ENCODE data around the gene CFAP74. TPM values are rescaled to one million over a fixed set of nuclear protein-coding genes. Genes with fewer than 3 reads are reported as not detected.

Gene CFAP74
- total RNA-seq, 4 donors from 2014 or later: not detected

DNA sequence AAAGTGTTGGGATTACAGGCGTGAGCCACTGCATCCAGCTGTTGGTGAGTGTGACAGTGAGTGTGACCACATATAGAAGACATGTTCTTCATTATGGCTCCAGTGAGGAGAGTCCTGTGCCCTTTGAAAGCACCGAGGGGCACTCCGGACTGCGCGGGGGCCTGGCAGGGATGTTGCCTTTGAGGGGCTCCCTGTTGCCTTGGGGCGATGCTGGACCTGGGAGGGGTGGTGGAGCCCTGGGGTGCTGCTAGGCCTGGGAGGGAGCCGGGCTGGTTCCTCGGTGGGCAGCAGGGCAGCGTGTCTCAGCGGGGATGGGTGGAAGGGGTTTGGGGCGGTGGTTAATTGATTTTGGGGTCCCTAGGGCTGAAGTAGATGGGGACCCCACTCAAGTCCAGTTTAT is 25.5 kb downstream of the CFAP74 start:
- 43 to 89% methylated on average over 4 to 11 of the region's 11 CpGs for WGBS, 2 donors (ENCODE audit: low coverage in 1 of 2)
- intact Hi-C loops (cut with DNase I; ENCODE audit: low total_unique reads): no loop called here
- Histone ChIP-seq H3K27ac (no peak overlapping the region), H3K4me3 (no peak overlapping the region), H3K4me1 (no peaks in the 10 kb centered on the region), H3K9me3 (no peaks in the 10 kb centered on the region), H3K36me3 (no peaks in the 10 kb centered on the region), H3K27me3 (peaks cover 3% of the 10 kb centered on the region)
- no peak for TF ChIP-seq POLR2A (IDR thresholded peaks at IDR 0.05)
- TF ChIP-seq, protein P1, sequence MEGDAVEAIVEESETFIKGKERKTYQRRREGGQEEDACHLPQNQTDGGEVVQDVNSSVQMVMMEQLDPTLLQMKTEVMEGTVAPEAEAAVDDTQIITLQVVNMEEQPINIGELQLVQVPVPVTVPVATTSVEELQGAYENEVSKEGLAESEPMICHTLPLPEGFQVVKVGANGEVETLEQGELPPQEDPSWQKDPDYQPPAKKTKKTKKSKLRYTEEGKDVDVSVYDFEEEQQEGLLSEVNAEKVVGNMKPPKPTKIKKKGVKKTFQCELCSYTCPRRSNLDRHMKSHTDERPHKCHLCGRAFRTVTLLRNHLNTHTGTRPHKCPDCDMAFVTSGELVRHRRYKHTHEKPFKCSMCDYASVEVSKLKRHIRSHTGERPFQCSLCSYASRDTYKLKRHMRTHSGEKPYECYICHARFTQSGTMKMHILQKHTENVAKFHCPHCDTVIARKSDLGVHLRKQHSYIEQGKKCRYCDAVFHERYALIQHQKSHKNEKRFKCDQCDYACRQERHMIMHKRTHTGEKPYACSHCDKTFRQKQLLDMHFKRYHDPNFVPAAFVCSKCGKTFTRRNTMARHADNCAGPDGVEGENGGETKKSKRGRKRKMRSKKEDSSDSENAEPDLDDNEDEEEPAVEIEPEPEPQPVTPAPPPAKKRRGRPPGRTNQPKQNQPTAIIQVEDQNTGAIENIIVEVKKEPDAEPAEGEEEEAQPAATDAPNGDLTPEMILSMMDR (IDR thresholded peaks at IDR 0.05): no peak
- TF ChIP-seq POLR2AphosphoS5 (IDR thresholded peaks at IDR 0.05): no peak
- DNase-seq: no peak
- in situ Hi-C loops (cut with MboI; ENCODE audit: low pct_ligation_motif_present in 1 of 4, low pct_unique_long_range_greater_than_20kb in 1 of 4, low sequenced_read_pairs in 3 of 4): no loop called here

DNA sequence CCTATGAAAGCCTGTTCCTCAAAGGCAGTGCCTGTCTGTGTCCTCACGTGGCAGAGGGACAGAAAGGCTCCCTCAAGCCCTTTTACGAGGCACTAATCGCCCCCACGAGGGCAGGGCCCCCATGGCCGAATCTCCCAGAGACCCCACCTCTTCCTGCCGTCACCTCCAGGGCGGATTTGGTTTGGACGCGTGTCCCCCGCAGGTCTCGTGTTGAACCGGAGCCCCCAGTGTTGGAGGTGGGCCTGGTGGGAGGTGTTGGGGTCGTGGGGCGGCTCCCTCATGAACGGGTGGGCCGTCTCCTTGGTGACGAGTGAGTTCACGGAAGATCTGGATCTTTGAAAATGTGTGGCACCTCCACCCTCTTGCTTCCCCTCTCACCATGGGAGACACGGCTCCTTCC is 27.6 kb downstream of the CFAP74 start:
- DNase-seq: no peak
- H3K36me3 ChIP-seq: no peaks in the 10 kb centered on the region
- H3K4me1 ChIP-seq: no peaks in the 10 kb centered on the region
- in situ Hi-C loops (cut with MboI; ENCODE audit: low pct_ligation_motif_present in 1 of 4, low pct_unique_long_range_greater_than_20kb in 1 of 4, low sequenced_read_pairs in 3 of 4) (no loop called here), intact Hi-C loops (cut with DNase I; ENCODE audit: low total_unique reads) (no loop called here)
- no peak for TF ChIP-seq POLR2AphosphoS5 (IDR thresholded peaks at IDR 0.05)
- no peak for TF ChIP-seq EP300 (IDR thresholded peaks at IDR 0.05; ENCODE audit: low read depth)
- TF ChIP-seq POLR2A (IDR thresholded peaks at IDR 0.05): no peak
- WGBS, 2 donors (ENCODE audit: low coverage in 1 of 2): 82 to 85% methylated on average over 6 to 19 of the region's 19 CpGs
- H3K9me3 ChIP-seq: no peaks in the 10 kb centered on the region
- H3K27me3 ChIP-seq: peaks cover 9% of the 10 kb centered on the region
- H3K4me3 ChIP-seq: no peak overlapping the region
- H3K27ac ChIP-seq: no peak overlapping the region

GRCh38 chr1:1975535-1975934 is 28.1 kb downstream of the CFAP74 start:
- WGBS, 2 donors (ENCODE audit: low coverage in 1 of 2): 79 to 90% methylated on average over 8 to 14 of the region's 14 CpGs

GRCh38 chr1:1974834-1975233 is 28.8 kb downstream of the CFAP74 start:
- Histone ChIP-seq H3K27ac (no peak overlapping the region), H3K4me3 (no peak overlapping the region), H3K4me1 (no peaks in the 10 kb centered on the region), H3K36me3 (no peaks in the 10 kb centered on the region), H3K27me3 (peaks cover 9% of the 10 kb centered on the region), H3K9me3 (no peaks in the 10 kb centered on the region)
- in situ Hi-C loops (cut with MboI; ENCODE audit: low pct_ligation_motif_present in 1 of 4, low pct_unique_long_range_greater_than_20kb in 1 of 4, low sequenced_read_pairs in 3 of 4) (no loop called here), intact Hi-C loops (cut with DNase I; ENCODE audit: low total_unique reads) (no loop called here)
- TF ChIP-seq POLR2A (IDR thresholded peaks at IDR 0.05) (no peak), EP300 (IDR thresholded peaks at IDR 0.05; ENCODE audit: low read depth) (no peak), POLR2AphosphoS5 (IDR thresholded peaks at IDR 0.05) (no peak)
- TF ChIP-seq, protein P1 (IDR thresholded peaks at IDR 0.05): no peak
- no peak for DNase-seq
- 80% methylated on average over 22 of the region's 22 CpGs; no CpG with 5 or more reads in 1 of the 2 donors for WGBS, 2 donors (ENCODE audit: low coverage in 1 of 2)

More at GRCh38 chr1:1975535-1975934, 28.1 kb downstream of the CFAP74 start:
- Histone ChIP-seq H3K9me3 (no peaks in the 10 kb centered on the region), H3K27me3 (peaks cover 9% of the 10 kb centered on the region), H3K4me3 (no peak overlapping the region), H3K36me3 (no peaks in the 10 kb centered on the region), H3K4me1 (no peaks in the 10 kb centered on the region), H3K27ac (no peak overlapping the region)
- intact Hi-C loops (cut with DNase I; ENCODE audit: low total_unique reads): no loop called here
- in situ Hi-C loops (cut with MboI; ENCODE audit: low pct_ligation_motif_present in 1 of 4, low pct_unique_long_range_greater_than_20kb in 1 of 4, low sequenced_read_pairs in 3 of 4): no loop called here
- no peak for DNase-seq
- TF ChIP-seq EP300 (IDR thresholded peaks at IDR 0.05; ENCODE audit: low read depth): no peak
- TF ChIP-seq POLR2A (IDR thresholded peaks at IDR 0.05): no peak
- TF ChIP-seq, protein P1 (IDR thresholded peaks at IDR 0.05): no peak
- no peak for TF ChIP-seq POLR2AphosphoS5 (IDR thresholded peaks at IDR 0.05)

Measured in transverse colon (tissue), 4 donors.